GM12864 (cell line): ENCODE measurements around the gene DHX34.
"Not testable (repeated sequence)": the region's sequence is repeated elsewhere in the genome, so short reads cannot be mapped to it uniquely, and the experiment has no call there.

ENCODE experiments used
- DNase-seq: peaks from one replicate; pipeline ENCODE4 v3.0.0-alpha.2; 2011; ENCODE audit warnings: low read depth
- H3K4me3 ChIP-seq: 2 replicates; pipeline ENCODE4 v1.5.1; 2011; ENCODE audit warnings: mild to moderate bottlenecking, low read depth, low read length, control low read depth
- TF ChIP-seq, protein P1 (sequence below): IDR thresholded peaks from 2 replicates; pipeline ENCODE4 v1.5.1; 2011; ENCODE audit warnings: low read depth, mild to moderate bottlenecking, moderate library complexity, low read length, control low read depth, inconsistent platforms; ENCODE audit errors: missing control alignments

DHX34 gene

GRCh38 chr19:47356900-47357299, 7.8 kb downstream of the DHX34 start:
- no peak overlapping the region for H3K4me3 ChIP-seq
- DNase-seq = no peak
- TF ChIP-seq, protein P1, sequence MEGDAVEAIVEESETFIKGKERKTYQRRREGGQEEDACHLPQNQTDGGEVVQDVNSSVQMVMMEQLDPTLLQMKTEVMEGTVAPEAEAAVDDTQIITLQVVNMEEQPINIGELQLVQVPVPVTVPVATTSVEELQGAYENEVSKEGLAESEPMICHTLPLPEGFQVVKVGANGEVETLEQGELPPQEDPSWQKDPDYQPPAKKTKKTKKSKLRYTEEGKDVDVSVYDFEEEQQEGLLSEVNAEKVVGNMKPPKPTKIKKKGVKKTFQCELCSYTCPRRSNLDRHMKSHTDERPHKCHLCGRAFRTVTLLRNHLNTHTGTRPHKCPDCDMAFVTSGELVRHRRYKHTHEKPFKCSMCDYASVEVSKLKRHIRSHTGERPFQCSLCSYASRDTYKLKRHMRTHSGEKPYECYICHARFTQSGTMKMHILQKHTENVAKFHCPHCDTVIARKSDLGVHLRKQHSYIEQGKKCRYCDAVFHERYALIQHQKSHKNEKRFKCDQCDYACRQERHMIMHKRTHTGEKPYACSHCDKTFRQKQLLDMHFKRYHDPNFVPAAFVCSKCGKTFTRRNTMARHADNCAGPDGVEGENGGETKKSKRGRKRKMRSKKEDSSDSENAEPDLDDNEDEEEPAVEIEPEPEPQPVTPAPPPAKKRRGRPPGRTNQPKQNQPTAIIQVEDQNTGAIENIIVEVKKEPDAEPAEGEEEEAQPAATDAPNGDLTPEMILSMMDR = no peak

GRCh38 chr19:47357788-47358680, 8.9 kb downstream of the DHX34 start:
- TF ChIP-seq, protein P1 = peak; percentile 38
- H3K4me3 ChIP-seq = no peak overlapping the region
- DNase-seq = no peak

- TF ChIP-seq, protein P1 = no peak
- no peak overlapping the region for H3K4me3 ChIP-seq
- no peak for DNase-seq
Measured at GRCh38 chr19:47358936-47359335, 9.8 kb downstream of the DHX34 start.

DNA sequence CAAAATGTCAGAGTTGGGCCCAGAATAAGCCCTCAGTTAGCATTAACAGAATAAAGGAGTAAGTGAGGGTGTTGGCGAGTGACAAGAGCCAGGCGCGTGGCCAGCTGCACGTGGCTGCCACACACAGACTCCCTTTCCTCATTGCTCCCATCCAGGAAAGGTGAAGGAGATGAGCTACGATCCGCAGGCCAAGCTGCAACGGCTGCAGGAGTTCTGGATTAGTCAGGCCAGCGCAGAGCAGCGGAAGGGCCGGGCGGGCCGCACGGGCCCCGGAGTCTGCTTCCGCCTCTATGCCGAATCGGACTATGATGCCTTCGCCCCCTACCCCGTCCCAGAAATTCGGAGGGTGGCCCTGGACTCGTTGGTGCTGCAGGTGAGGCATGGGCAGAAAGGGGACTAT, 13.2 kb downstream of the DHX34 start:
- TF ChIP-seq, protein P1 = no peak
- H3K4me3 ChIP-seq = no peak overlapping the region
- no peak for DNase-seq

DNA sequence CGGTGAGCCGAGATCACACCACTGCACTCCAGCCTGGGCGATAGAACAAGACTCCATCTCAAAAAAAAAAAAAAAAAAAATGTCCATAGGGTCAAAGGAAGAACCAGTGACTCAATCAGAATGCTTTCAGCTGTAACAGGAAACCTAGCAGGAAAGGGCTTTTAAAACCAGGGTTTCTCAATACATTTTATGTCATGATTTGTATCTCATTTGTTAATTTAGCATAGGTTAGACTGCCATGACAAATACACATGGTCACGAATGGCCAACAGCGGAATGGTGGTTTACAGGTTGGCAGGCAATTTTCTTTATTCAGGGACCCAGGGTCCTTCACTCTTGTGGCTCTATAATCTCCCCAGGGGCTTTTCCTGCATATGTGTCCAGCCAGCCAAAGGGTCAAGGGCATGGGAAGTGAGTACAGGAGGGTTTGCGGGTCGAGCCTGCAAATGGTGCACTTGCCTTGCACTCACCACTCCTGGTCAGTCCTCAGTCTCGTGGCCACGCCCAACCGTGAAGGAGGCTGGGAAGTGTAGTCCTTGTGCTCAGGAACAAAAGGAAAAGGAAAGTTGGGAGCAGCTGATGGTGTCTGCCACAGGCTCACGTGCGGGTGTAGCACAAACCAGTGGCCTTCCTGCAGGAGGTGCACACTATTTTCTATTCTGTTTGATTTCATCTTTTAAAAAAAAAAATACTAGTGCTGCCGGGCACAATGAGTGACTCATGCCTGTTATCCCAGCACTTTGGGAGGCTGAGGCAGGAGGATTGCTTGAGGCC, 14.8 kb downstream of the DHX34 start:
- no peak for DNase-seq
- TF ChIP-seq, protein P1 = no peak
- H3K4me3 ChIP-seq = no peak overlapping the region

- not testable (repeated sequence) for H3K4me3 ChIP-seq, DNase-seq
Measured at GRCh38 chr19:47365455-47365854, 16.3 kb downstream of the DHX34 start.

GRCh38 chr19:47370045-47370611, 21.0 kb downstream of the DHX34 start:
- no peak for DNase-seq

More at GRCh38 chr19:47370045-47370611, 21.0 kb downstream of the DHX34 start:
- TF ChIP-seq, protein P1 = no peak
- H3K4me3 ChIP-seq = no peak overlapping the region
